IMR-90 (cell line): ENCODE results near the gene NCKAP5. TPM values are rescaled to one million over a fixed set of nuclear protein-coding genes. Genes with fewer than 3 reads are reported as not detected.

Source experiments
- ATAC-seq: fragments of 200-7000 bp; cut with Tn5 transposase; 2 replicates; pipeline ENCODE4 v1.9.1; 2020; ENCODE audit warnings: low read depth, mild to moderate bottlenecking, moderate library complexity
- BruUV-seq: library from RNA; stranded (reverse); fragments of 400-500 nt; replicated peaks from 2 replicates; lab custom pipeline; 2021; lab: Mats Ljungman, UMichigan
- CTCF ChIA-PET: fragments of 300-600 bp; formaldehyde crosslinking; extraction: SDS; loops from one replicate; lab custom pipeline; 2021; ENCODE audit warnings: antibody characterized with exemption; lab: Yijun Ruan, JAX
- POLR2A ChIA-PET: fragments of 300-600 bp; sonication (Branson Sonifier 250); formaldehyde crosslinking; loops from one replicate; lab custom pipeline; 2022; ENCODE audit warnings: antibody characterized with exemption; ENCODE audit not compliant: unreplicated experiment; lab: Charles Lee
- DNase-seq: peaks from one replicate; pipeline ENCODE4 v3.0.0; 2013
- H2AFZ ChIP-seq: replicated peaks from 2 replicates; pipeline ENCODE3; 2013; ENCODE audit warnings: low read length, mild to moderate bottlenecking; ENCODE audit not compliant: poor library complexity
- H2AK5ac ChIP-seq: 2 replicates; pipeline ENCODE4 v1.6.1; 2013; ENCODE audit warnings: low read depth, low read length, inconsistent platforms
- H2AK9ac ChIP-seq: replicated peaks from 2 replicates; pipeline ENCODE3; 2013; ENCODE audit warnings: mild to moderate bottlenecking, low read depth, low read length, moderate library complexity; ENCODE audit not compliant: poor library complexity
- H2BK120ac ChIP-seq: 2 replicates; pipeline ENCODE4 v1.6.1; 2013; ENCODE audit warnings: low read depth, low read length, inconsistent platforms
- H2BK15ac ChIP-seq: 3 replicates; pipeline ENCODE4 v1.6.1; 2013; ENCODE audit warnings: low read depth, low read length, inconsistent platforms
- H2BK20ac ChIP-seq: 2 replicates; pipeline ENCODE4 v1.6.1; 2013; ENCODE audit warnings: low read depth, mild to moderate bottlenecking, inconsistent platforms, low read length, moderate library complexity
- H2BK5ac ChIP-seq: 2 replicates; pipeline ENCODE4 v1.6.1; 2013; ENCODE audit warnings: mild to moderate bottlenecking, low read depth, low read length, inconsistent platforms; ENCODE audit not compliant: poor library complexity, severe bottlenecking
- H3K14ac ChIP-seq: replicated peaks from 2 replicates; pipeline ENCODE4 v1.6.1; 2013; ENCODE audit warnings: low read depth, low read length, inconsistent platforms
- H3K18ac ChIP-seq: 2 replicates; pipeline ENCODE4 v1.6.1; 2013; ENCODE audit warnings: low read depth, low read length, control low read depth
- H3K23ac ChIP-seq: 2 replicates; pipeline ENCODE4 v1.6.1; 2013; ENCODE audit warnings: low read depth, low read length, inconsistent platforms
- H3K27ac ChIP-seq: 2 replicates; pipeline ENCODE4 v1.5.1; 2013; ENCODE audit warnings: mild to moderate bottlenecking, control low read depth, low read length; ENCODE audit not compliant: insufficient read depth
- H3K27me3 ChIP-seq: 2 replicates; pipeline ENCODE4 v1.6.1; 2013; ENCODE audit warnings: low read length; ENCODE audit not compliant: control insufficient read depth, insufficient read depth
- H3K36me3 ChIP-seq: 2 replicates; pipeline ENCODE4 v1.6.1; 2013; ENCODE audit warnings: low read length, mixed read lengths; ENCODE audit not compliant: control insufficient read depth, insufficient read depth
- H3K4ac ChIP-seq: 2 replicates; pipeline ENCODE4 v1.6.1; 2013; ENCODE audit warnings: low read depth, low read length, inconsistent platforms
- H3K4me1 ChIP-seq: 2 replicates; pipeline ENCODE4 v1.6.1; 2013; ENCODE audit warnings: low read length, mixed read lengths; ENCODE audit not compliant: control insufficient read depth, insufficient read depth
- H3K4me2 ChIP-seq: 2 replicates; pipeline ENCODE4 v1.6.1; 2013; ENCODE audit warnings: low read depth, mild to moderate bottlenecking, control low read depth, low read length, moderate library complexity
- H3K4me3 ChIP-seq: 2 replicates; pipeline ENCODE4 v1.5.1; 2013; ENCODE audit warnings: low read depth, mild to moderate bottlenecking, control low read depth, low read length, moderate library complexity; ENCODE audit not compliant: insufficient read depth
- H3K56ac ChIP-seq: 2 replicates; pipeline ENCODE4 v1.6.1; 2013; ENCODE audit warnings: low read length, inconsistent platforms; ENCODE audit not compliant: insufficient read depth; ENCODE audit errors: extremely low read depth
- H3K79me1 ChIP-seq, 2 experiments: 2 replicates each; pipeline ENCODE4 v1.6.1; 2013; ENCODE audit warnings: low read length in 2 of 2, inconsistent platforms in 1 of 2, low read depth in 1 of 2
- H3K9ac ChIP-seq: 2 replicates; pipeline ENCODE4 v1.6.1; 2013; ENCODE audit warnings: low read depth, low read length, control low read depth
- H3K9me1 ChIP-seq: 2 replicates; pipeline ENCODE4 v1.6.1; 2013; ENCODE audit warnings: low read length, inconsistent platforms; ENCODE audit not compliant: insufficient read depth
- H3K9me3 ChIP-seq: 2 replicates; pipeline ENCODE4 v1.6.1; 2013; ENCODE audit warnings: low read length; ENCODE audit not compliant: control insufficient read depth, insufficient read depth
- H4K20me1 ChIP-seq: 2 replicates; pipeline ENCODE4 v1.6.1; 2013; ENCODE audit warnings: low read length, inconsistent platforms; ENCODE audit not compliant: insufficient read depth
- H4K5ac ChIP-seq: 2 replicates; pipeline ENCODE4 v1.6.1; 2013; ENCODE audit warnings: mild to moderate bottlenecking, low read depth, low read length, control low read depth
- H4K8ac ChIP-seq, 2 experiments: 2 replicates each; pipeline ENCODE4 v1.6.1; 2013; ENCODE audit warnings: low read depth in 2 of 2, low read length in 2 of 2, control low read depth in 1 of 2, inconsistent platforms in 1 of 2
- H4K91ac ChIP-seq: 2 replicates; pipeline ENCODE4 v1.6.1; 2013; ENCODE audit warnings: low read depth, low read length, inconsistent platforms; ENCODE audit not compliant: insufficient read depth
- RAD21 ChIP-seq: IDR thresholded peaks from 2 replicates; pipeline ENCODE4 v1.6.1; 2012; ENCODE audit warnings: low read length, improper control_type of control experiment
- USF2 ChIP-seq: fragments of 150-350 bp; IDR thresholded peaks from 2 replicates; pipeline ENCODE4 v1.6.1; 2017; ENCODE audit warnings: mild to moderate bottlenecking, antibody characterized with exemption, low read length, low read depth
- WGBS, 2 experiments: methylation state at CpG; one replicate each; pipeline versions ENCODE4 v1.1.5 to v1.1.7; 2013; ENCODE audit warnings: missing lambda C conversion rate in 2 of 2; ENCODE audit not compliant: insufficient read length in 1 of 2; ENCODE audit errors: extremely low coverage in 2 of 2; 5-methylcytosine and 5-hydroxymethylcytosine counted together
- dilution Hi-C: fragments of 300-500 bp; cut with HindIII; formaldehyde crosslinking; loops from one replicate; pipeline ENCODE4 v1.14.3; 2018; ENCODE audit warnings: low sequenced_read_pairs; ENCODE audit not compliant: unreplicated experiment
- in situ Hi-C: fragments of 300-500 bp; cut with MboI; formaldehyde crosslinking; loops from 3 replicates; pipeline ENCODE4 v1.14.3; 2019; ENCODE audit warnings: low sequenced_read_pairs, inconsistent platforms, mixed read lengths
- intact Hi-C: fragments of 100-400 bp; cut with micrococcal nuclease; formaldehyde crosslinking; loops from 2 replicates; pipeline ENCODE4 v1.10.0; 2022
- polyA plus RNA-seq, 3 experiments: library from polyadenylated mRNA; depleted of rRNA; stranded (reverse); fragments of >200 nt; gene quantifications; 2 replicates each; pipeline ENCODE4 v1.2.3, GENCODE V29; 2012; ENCODE audit warnings: low replicate concordance in 1 of 3
- total RNA-seq: library from RNA; depleted of rRNA; stranded (reverse); fragments of >200 nt; gene quantifications from 2 replicates; pipeline ENCODE4 v1.2.3, GENCODE V29; 2012

Gene NCKAP5
- total and polyA plus RNA-seq, 2 of the 4 experiments (the other 2 are of a cell fraction): 2.7 to 3.9 TPM

- POLR2A ChIA-PET: no interaction called here
- Histone ChIP-seq H2BK15ac (no peak overlapping the region), H3K9me1 (no peaks in the 10 kb centered on the region; the same call in 1 of the 2 replicates), H2AK5ac (no peak overlapping the region), H3K4me1 (no peaks in the 10 kb centered on the region), H3K56ac (no peak overlapping the region), H3K27me3 (no peaks in the 10 kb centered on the region), H4K5ac (no peak overlapping the region), H3K4me2 (no peak overlapping the region), H3K79me1 (0 out of 4 replicates have a peak, but pooled peaks cover 0 to 3% of the 10 kb centered on the region in 2 experiments), H3K36me3 (peaks cover 26% of the 10 kb centered on the region), H3K18ac (no peak overlapping the region), H2AK9ac (no peak overlapping the region), H4K91ac (no peak overlapping the region), H3K14ac (no peak overlapping the region), H3K23ac (no peak overlapping the region), H2AFZ (no peak overlapping the region), H4K8ac (no peak overlapping the region), H3K4me3 (no peak overlapping the region), H3K9me3 (no peaks in the 10 kb centered on the region), H3K4ac (no peak overlapping the region), H2BK5ac (no peak overlapping the region), H4K20me1 (no peaks in the 10 kb centered on the region), H3K9ac (no peak overlapping the region), H2BK20ac (no peak overlapping the region), H3K27ac (no peak overlapping the region), H2BK120ac (no peak overlapping the region)
- CTCF ChIA-PET: no interaction called here
- WGBS, 2 experiments: no CpG with 5 or more reads among the region's 5 CpGs
- in situ Hi-C loops (no loop called here), intact Hi-C loops (no loop called here), dilution Hi-C loops (no loop called here)
- no peak for ATAC-seq
- no TSS peak for BruUV-seq
- TF ChIP-seq USF2 (no peak), RAD21 (no peak)
- DNase-seq: peak; percentile 4
Measured at GRCh38 chr2:132731441-132731840, 836.8 kb downstream of the NCKAP5 start.
